Measurements from ENCODE around the gene FLNC.

FLNC gene

GRCh38 chr7:128831994-128832879, 2.0 kb downstream of the FLNC start:
- DNase-seq: no peak

DNA sequence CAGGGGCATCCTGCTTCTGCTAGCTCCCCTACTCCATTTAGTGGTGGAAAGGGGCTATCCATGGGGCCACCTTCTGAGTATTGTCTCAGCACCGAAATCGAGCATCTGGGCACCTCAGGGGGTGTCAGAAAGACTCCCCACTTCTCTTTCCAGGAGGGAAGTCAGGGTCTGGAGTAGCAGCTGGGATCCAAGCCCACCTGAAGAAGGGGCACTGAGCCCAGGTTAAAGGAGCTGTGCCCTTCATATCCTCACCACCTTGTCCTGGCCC, 2.6 kb downstream of the FLNC start:
- no peak for DNase-seq

DNA sequence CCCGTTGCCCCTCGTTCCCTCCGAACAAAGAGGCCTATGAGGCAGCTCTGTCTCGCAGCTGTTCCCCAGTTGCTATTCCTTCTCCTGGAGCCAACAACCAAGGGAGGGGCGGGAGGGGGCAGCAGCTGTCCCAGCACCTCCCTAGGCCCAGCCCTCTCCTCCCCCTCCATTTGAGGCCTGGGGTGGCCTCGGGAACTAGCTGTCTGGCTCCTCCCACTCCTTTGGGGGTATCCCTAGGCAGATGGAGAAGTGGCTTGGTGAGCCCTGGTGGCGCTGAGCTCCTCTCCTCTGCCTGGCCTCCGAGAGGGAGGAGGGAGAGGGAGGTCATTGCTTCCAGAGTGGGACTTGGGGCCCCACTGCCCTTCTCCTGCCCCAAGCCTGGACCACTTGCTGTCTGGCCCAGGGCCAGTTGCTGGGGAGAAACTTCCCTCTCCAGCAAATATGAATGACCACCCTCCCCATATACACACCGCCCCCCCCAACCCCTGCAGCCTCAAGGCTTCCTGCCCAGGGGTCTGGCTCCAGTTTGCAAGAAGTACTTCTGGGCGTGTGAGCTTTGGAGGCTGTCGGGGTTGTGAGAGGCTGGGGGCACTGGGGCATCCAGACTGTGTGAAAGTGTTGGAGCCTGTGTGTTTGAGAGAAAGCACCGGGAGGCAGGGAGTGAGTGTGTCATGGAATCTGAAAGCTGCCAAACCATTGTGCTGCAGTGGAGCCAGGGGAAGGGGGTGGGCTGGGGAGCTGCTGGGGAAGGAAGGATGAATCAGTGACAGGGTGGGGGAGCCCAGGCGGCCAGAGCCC, 3.1 kb downstream of the FLNC start:
- DNase-seq: no peak

GRCh38 chr7:128833946-128834325, 3.7 kb downstream of the FLNC start:
- DNase-seq: no peak

GRCh38 chr7:128835231-128835751, 5.1 kb downstream of the FLNC start:
- no peak for DNase-seq

DNA sequence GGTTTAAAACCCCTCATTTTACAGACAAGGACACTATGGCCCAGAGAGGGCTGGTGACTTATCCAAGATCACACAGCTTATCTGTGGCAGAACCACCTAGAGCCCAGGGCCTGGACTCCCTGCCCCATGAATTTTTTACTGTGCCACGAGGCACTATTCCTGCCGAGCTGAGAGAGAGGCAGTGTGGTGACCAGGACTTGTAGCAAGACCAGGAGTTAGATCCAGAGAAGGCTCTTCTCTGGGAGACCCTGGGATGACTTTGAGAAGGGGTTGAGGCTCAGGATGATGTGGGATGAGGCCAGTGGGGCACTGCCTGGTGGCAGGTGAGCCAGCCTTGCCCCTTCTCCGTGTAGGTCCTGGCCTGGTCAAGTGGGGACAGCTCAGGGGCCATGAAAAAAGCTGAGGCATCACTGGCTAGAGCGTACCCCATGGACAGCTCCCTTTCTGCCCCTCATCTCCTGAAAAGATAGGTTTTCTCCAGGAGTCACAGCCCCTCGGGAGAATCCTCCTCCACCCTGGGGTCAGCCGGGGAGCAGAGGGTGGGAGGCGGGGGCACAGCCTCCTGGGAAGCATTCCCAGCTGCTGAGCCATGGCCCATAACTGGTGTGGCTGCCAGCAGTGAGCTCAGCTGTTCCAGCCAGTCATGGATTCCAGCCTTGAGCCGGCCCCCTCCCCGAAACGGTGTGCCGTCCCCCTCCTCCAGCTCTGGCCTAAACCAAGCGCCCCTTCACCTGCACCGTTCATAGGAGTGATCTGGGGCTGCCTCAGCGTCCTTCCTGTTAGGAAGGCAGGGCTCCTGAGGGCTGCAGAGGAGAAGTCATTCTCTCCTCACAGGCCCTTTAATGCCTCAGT, 5.8 kb downstream of the FLNC start:
- no peak for DNase-seq

DNA sequence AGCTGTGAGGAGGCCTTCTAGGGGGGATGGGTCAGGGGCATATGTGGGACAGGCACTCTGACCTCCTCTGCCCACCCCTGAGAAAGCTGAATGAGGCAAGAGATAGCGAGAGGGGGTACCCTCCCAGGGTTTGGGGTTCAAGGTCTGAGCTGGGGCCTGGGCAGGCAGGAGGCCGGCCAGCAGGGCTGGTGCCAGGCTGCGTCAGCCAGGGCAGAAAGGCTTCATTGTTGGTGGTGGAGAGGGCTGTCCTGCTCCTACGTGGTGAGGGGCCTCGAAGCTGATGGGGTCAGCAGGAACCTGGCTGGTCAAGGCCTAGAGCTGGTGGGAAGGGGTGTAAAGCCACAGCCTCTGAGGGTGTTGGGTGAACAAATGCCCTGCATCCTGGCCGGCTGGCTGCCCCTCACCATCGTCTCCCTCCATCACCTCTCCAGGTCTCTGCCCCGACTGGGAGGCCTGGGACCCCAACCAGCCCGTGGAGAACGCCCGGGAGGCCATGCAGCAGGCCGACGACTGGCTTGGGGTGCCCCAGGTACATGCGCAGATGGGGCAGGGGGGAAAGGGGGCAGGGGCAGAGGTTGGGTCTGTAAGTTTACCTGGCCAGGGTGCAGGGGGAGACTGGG, 6.6 kb downstream of the FLNC start:
- no peak for DNase-seq

DNA sequence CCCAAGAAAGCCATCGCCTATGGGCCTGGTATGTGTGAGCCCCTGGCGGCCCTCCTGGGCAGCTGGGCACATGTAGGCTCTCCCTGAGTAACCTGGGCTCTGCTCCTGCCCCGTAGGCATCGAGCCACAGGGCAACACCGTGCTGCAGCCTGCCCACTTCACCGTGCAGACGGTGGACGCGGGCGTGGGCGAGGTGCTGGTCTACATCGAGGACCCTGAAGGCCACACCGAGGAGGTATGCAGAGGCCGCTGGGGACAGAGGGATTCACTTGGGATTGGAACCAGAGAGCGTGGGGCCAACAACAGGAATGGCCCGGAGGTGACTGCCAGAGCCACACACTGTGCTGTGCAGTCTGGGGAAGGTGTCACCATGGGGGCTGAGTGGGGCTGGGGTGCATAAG, 7.3 kb downstream of the FLNC start:
- no peak for DNase-seq

- DNase-seq: no peak
Measured at GRCh38 chr7:128838109-128838779, 8.0 kb downstream of the FLNC start.

DNA sequence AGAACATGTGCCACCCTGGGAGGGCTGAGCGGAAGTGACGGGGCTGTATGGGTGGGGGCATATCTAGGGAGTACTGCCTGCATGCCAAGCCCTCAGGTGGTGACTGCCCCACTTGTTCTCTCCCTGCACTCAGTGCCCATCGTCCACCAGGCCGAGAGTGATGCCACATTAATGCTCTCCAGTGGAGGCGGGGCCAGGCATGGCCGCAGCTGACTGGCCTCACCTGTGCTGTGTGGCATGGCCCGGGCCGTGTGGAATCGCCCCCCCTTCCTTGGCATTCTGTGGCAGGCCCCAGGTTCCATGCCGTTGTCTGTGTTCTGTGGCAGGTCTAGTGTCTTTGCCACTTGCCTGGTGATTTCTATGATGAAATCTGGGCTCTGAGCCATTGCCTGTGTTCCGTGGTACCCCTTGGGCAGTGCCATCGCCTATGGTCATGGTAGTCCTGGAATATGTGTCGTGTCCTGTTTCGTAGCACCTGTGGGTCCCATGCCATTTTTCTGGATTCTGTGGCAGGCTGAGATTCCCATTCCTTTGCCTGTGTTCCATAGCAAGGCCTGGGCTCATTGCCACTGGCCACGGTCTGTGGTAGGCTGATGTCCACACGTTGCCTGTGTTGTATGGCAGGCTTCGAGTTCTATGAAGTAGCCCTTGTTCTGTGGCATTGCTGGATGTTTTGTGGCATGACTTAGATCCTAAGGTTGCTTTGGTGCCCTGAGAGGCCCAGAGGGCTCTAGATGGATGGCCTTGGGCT, 8.9 kb downstream of the FLNC start:
- DNase-seq: no peak

DNA sequence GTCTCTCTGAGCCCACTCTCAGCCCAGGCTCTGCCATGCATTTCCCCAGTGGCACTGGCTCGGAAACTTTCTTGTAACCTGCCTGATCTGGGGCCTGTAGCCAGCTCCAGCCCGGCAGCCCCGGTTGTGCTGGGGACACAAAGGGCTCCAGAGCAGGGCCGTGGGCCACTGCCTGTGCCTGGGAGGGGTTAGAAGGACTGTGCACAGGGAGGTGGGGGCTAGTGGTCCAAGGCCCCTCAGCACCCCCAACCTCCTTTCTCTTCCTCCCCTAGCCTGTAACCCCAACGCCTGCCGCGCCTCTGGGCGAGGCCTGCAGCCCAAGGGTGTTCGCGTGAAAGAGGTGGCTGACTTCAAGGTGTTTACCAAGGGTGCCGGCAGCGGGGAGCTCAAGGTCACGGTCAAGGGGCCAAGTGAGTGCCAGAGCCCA, 9.6 kb downstream of the FLNC start:
- DNase-seq: no peak

DNA sequence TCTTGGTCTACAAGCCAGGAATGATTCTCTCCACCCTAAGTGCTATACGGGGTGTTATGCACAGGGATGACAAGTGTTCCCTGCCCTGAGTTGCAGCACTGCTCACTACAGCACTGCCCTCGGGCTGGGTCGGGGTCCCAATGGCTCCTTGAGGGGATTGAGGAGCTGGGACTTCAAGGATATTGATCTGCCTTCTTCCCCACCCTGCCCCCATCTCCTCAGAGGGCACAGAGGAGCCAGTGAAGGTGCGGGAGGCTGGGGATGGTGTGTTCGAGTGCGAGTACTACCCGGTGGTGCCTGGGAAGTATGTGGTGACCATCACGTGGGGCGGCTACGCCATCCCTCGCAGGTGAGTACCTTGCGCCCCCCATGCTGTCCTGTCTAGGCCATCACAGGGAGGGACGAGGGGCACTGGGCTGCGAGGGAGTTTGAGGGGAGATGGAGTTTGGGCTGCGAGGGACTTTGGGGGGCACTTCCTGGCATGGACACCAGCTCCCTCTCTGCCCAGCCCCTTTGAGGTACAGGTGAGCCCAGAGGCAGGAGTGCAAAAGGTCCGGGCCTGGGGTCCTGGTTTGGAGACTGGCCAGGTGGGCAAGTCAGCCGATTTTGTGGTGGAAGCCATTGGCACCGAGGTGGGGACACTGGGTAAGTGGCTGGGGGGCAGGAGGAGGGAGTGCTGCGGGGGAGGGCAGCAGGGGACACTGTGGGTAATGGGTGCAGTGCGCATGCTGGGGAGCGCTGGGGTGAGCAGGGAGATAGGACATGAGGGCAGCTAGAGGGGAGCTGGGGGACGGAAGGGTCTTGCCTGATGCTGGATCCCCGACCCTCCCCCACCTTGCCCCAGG, 10.3 kb downstream of the FLNC start:
- DNase-seq: no peak

GRCh38 chr7:128841171-128841690, 11.0 kb downstream of the FLNC start:
- no peak for DNase-seq

DNA sequence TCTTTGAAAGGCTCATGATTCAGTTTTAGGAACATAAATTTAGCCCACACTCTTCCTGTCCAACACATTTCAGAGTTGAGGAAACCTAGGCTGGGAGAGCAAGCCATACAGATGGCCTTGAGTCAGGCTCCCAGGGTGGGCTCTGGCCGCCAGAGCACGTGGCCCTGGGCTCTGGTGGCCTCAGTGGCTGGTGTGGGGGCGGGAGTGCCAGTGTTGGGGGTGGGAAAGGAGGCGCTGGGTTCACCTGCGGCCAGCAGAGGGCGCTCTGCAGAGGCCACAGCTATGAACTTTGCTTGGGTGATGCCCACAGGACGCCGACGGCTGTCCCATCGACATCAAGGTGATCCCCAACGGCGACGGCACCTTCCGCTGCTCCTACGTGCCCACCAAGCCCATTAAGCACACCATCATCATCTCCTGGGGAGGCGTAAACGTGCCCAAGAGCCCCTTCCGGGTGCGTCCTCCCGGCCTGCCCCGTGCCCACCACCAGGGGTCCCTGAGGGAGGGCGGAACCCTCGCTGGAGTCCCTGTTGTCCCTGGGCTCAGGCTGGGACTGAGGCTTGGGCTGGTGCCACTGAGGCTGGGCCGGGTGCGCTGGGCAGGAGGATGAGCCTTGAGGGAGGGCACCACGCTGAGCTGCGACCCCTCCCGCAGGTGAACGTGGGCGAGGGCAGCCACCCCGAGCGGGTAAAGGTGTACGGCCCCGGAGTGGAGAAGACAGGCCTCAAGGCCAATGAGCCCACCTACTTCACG, 11.9 kb downstream of the FLNC start:
- peak; percentile 57 for DNase-seq

DNA sequence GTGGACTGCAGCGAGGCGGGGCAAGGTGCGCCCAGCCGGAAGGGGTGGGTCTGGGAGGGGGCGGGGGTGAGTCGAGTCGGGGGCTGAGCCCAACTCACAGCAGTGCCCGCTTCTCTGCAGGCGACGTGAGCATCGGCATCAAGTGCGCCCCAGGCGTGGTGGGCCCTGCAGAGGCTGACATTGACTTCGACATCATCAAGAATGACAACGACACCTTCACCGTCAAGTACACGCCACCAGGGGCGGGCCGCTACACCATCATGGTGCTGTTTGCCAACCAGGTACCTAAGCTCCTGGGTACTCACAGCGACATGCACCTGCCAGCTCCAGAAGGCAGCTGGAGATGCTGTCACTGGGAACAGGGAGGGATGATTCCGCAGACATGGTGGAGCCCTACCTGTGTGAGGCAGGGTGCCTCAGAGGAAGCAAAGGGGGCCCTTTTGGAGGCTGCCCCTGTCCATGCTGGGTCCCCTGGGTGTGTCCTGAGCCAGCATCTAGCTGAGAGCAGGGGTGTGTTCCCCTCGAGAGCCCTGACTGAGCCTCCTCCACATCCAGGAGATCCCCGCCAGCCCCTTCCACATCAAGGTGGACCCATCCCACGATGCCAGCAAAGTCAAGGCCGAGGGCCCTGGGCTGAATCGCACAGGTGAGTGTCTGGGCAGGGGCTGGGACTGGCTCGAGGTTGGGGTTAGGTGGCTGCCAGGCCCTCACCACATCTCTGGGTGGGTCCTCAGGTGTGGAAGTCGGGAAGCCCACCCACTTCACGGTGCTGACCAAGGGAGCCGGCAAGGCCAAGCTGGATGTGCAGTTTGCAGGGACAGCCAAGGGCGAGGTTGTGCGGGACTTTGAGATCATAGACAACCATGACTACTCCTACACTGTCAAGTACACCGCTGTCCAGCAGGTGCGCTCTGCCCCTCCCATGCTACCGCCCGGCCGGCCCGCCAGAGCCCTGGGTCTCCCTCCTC, 12.8 kb downstream of the FLNC start:
- DNase-seq: no peak

GRCh38 chr7:128843938-128844621, 13.9 kb downstream of the FLNC start:
- DNase-seq: no peak

DNA sequence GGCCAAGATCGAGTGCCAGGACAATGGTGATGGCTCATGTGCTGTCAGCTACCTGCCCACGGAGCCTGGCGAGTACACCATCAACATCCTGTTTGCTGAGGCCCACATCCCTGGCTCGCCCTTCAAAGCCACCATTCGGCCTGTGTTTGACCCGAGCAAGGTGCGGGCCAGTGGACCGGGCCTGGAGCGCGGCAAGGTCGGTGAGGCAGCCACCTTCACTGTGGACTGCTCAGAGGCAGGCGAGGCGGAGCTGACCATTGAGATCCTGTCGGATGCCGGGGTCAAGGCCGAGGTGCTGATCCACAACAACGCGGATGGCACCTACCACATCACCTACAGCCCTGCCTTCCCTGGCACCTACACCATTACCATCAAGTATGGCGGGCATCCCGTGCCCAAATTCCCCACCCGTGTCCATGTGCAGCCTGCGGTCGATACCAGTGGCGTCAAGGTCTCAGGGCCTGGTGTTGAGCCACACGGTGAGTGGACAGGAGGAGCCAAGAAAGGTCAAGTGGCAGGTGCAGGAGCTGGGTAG, 14.6 kb downstream of the FLNC start:
- no peak for DNase-seq

Data from stimulated activated CD4-positive, alpha-beta T cell treated with anti-CD3 and anti-CD28 coated beads, Interleukin-12 subunit alpha, Interleukin-12 subunit beta, amount 100 ng/mL, for 4 hours (primary cell).